GM12878 (cell line): ENCODE results near the gene ADAM30. TPM values are rescaled to one million over a fixed set of nuclear protein-coding genes. Genes with fewer than 3 reads are reported as not detected.

ENCODE experiments used
- CBX5 ChIP-seq: sonication (generic); IDR thresholded peaks from 2 replicates; pipeline ENCODE4 v1.6.1; 2016; ENCODE audit warnings: low read depth, moderate library complexity, mild to moderate bottlenecking, inconsistent platforms
- FOS ChIP-seq: IDR thresholded peaks from 3 replicates; pipeline ENCODE4 v1.6.1; 2011; ENCODE audit warnings: borderline replicate concordance; ENCODE audit not compliant: insufficient read length; ENCODE audit errors: extremely low read depth
- IRF5 ChIP-seq: fragments of 450-650 bp; IDR thresholded peaks from 2 replicates; pipeline ENCODE4 v1.6.1; 2017; ENCODE audit warnings: borderline replicate concordance
- JUNB ChIP-seq: IDR thresholded peaks from 2 replicates; pipeline ENCODE4 v1.6.1; 2016; ENCODE audit warnings: antibody characterized with exemption, mild to moderate bottlenecking
- MEF2A ChIP-seq: IDR thresholded peaks from 2 replicates; pipeline ENCODE4 v1.6.1; 2011; ENCODE audit warnings: low read depth, mild to moderate bottlenecking, low read length, moderate library complexity; ENCODE audit not compliant: insufficient read depth
- MTA3 ChIP-seq: IDR thresholded peaks from 2 replicates; pipeline ENCODE4 v1.6.1; 2012; ENCODE audit warnings: low read length, inconsistent platforms, borderline replicate concordance
- NR2C2 ChIP-seq: IDR thresholded peaks from 2 replicates; pipeline ENCODE4 v1.6.1; 2011; ENCODE audit warnings: borderline replicate concordance, low read depth; ENCODE audit not compliant: control insufficient read depth, insufficient read length
- polyA plus RNA-seq, 11 experiments: library from polyadenylated mRNA; depleted of rRNA in 4 of 11; unstranded in 6 of 11; stranded (reverse) in 5 of 11; fragments of >200 nt; fragmentation: Nextera tagmentation in 4 of 11; fragmentation: Illumina TruSeq in 1 of 11; extraction: Ambion mirVana in 4 of 11; extraction: Trizol in 1 of 11; gene quantifications; 1 replicate in 1 of 11; 2 replicates in 10 of 11; pipeline versions ENCODE4 v1.2.1 to v1.2.3, GENCODE V29; 2011 to 2016; ENCODE audit warnings: inconsistent platforms in 2 of 11, missing spikeins in 2 of 11, low read depth in 1 of 11
- total RNA-seq, 4 experiments: library from RNA; depleted of rRNA in 3 of 4; stranded (reverse); fragments of >200 nt in 3 of 4; fragmentation: Illumina TruSeq in 1 of 4; extraction: Trizol in 1 of 4; gene quantifications; 2 replicates each; pipeline versions ENCODE4 v1.2.1 to v1.2.3, GENCODE V29; 2013 to 2021
- TF ChIP-seq, protein P1 (sequence below): fragments of 450-650 bp; IDR thresholded peaks from 2 replicates; pipeline ENCODE4 v1.6.1; 2017; ENCODE audit warnings: mild to moderate bottlenecking, moderate library complexity
- TF ChIP-seq, protein P2 (sequence below): fragments of 450-650 bp; formaldehyde crosslinking; IDR thresholded peaks from 2 replicates; pipeline ENCODE4 v1.4.0; 2020; ENCODE audit warnings: mild to moderate bottlenecking, moderate library complexity

Gene ADAM30
- total and polyA plus RNA-seq, 10 of the 15 experiments (the other 5 are each of a cell fraction or from before 2014, with no cell fraction given), result not detected

DNA sequence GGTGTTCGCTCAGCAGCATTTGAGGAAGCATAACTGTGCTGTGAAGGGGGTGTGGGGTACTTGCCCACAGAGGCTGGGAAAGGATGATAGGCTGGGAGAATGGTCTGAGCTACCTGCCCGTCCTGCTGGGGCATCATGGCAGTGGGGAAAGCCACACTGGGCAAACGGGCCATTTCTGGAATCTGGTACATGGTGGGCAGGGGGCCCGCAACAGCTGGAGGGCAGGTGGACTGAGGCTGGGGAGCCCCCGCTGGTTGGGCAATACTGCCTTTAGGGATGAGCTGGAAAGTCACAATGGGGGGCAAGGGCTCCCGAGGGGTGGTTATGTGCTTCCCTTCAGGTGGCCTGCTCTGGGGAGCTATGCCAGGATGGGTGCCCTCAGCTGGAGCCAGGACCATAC lies 19.2 kb upstream of the ADAM30 start (continued):
- no peak for TF ChIP-seq IRF5
- TF ChIP-seq, protein P1, sequence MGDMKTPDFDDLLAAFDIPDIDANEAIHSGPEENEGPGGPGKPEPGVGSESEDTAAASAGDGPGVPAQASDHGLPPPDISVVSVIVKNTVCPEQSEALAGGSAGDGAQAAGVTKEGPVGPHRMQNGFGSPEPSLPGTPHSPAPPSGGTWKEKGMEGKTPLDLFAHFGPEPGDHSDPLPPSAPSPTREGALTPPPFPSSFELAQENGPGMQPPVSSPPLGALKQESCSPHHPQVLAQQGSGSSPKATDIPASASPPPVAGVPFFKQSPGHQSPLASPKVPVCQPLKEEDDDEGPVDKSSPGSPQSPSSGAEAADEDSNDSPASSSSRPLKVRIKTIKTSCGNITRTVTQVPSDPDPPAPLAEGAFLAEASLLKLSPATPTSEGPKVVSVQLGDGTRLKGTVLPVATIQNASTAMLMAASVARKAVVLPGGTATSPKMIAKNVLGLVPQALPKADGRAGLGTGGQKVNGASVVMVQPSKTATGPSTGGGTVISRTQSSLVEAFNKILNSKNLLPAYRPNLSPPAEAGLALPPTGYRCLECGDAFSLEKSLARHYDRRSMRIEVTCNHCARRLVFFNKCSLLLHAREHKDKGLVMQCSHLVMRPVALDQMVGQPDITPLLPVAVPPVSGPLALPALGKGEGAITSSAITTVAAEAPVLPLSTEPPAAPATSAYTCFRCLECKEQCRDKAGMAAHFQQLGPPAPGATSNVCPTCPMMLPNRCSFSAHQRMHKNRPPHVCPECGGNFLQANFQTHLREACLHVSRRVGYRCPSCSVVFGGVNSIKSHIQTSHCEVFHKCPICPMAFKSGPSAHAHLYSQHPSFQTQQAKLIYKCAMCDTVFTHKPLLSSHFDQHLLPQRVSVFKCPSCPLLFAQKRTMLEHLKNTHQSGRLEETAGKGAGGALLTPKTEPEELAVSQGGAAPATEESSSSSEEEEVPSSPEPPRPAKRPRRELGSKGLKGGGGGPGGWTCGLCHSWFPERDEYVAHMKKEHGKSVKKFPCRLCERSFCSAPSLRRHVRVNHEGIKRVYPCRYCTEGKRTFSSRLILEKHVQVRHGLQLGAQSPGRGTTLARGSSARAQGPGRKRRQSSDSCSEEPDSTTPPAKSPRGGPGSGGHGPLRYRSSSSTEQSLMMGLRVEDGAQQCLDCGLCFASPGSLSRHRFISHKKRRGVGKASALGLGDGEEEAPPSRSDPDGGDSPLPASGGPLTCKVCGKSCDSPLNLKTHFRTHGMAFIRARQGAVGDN, result no peak
- TF ChIP-seq CBX5, result no peak
- TF ChIP-seq NR2C2, result no peak
- no peak for TF ChIP-seq JUNB
- no peak for TF ChIP-seq MEF2A
- no peak for TF ChIP-seq FOS
- TF ChIP-seq, protein P2, sequence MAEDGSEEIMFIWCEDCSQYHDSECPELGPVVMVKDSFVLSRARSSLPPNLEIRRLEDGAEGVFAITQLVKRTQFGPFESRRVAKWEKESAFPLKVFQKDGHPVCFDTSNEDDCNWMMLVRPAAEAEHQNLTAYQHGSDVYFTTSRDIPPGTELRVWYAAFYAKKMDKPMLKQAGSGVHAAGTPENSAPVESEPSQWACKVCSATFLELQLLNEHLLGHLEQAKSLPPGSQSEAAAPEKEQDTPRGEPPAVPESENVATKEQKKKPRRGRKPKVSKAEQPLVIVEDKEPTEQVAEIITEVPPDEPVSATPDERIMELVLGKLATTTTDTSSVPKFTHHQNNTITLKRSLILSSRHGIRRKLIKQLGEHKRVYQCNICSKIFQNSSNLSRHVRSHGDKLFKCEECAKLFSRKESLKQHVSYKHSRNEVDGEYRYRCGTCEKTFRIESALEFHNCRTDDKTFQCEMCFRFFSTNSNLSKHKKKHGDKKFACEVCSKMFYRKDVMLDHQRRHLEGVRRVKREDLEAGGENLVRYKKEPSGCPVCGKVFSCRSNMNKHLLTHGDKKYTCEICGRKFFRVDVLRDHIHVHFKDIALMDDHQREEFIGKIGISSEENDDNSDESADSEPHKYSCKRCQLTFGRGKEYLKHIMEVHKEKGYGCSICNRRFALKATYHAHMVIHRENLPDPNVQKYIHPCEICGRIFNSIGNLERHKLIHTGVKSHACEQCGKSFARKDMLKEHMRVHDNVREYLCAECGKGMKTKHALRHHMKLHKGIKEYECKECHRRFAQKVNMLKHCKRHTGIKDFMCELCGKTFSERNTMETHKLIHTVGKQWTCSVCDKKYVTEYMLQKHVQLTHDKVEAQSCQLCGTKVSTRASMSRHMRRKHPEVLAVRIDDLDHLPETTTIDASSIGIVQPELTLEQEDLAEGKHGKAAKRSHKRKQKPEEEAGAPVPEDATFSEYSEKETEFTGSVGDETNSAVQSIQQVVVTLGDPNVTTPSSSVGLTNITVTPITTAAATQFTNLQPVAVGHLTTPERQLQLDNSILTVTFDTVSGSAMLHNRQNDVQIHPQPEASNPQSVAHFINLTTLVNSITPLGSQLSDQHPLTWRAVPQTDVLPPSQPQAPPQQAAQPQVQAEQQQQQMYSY (CRISPR knock-in tag), result no peak
- no peak for TF ChIP-seq MTA3
